Brain pericyte (primary cell): ENCODE results near the gene ATE1.

Source experiments
- DNase-seq: peaks from one replicate; pipeline ENCODE4 v3.0.0-alpha.2; 2012; ENCODE audit warnings: low read depth, low spot score

The ATE1 gene

GRCh38 chr10:121696854-121697253 lies 231.0 kb downstream of the ATE1 start:
- no peak for DNase-seq

- no peak for DNase-seq
Observed at GRCh38 chr10:121695731-121696464, 231.9 kb downstream of the ATE1 start.

GRCh38 chr10:121694966-121695643 lies 232.7 kb downstream of the ATE1 start:
- DNase-seq = no peak

- no peak for DNase-seq
Observed at GRCh38 chr10:121694327-121694965, 233.4 kb downstream of the ATE1 start.

- DNase-seq = no peak
Observed at GRCh38 chr10:121692626-121693025, 235.2 kb downstream of the ATE1 start.

GRCh38 chr10:121690970-121691369 lies 236.9 kb downstream of the ATE1 start:
- no peak for DNase-seq
